ENCODE data around the gene TBL3. TPM values are rescaled to one million over a fixed set of nuclear protein-coding genes. Genes with fewer than 3 reads are reported as not detected.

TBL3 gene
- total RNA-seq, 1 donor from 2014 or later, result 30.8 TPM

- peaks cover 32% of the 10 kb centered on the region for H3K27me3 Mint-ChIP-seq
- DNase-seq (ENCODE audit: low spot score, unreplicated experiment), result no peak
- no peaks in the 10 kb centered on the region for H3K9me3 Mint-ChIP-seq (ENCODE audit: low read depth)
- H3K27ac Mint-ChIP-seq, result no peak overlapping the region
- peaks cover 2% of the 10 kb centered on the region for H3K4me1 Mint-ChIP-seq (ENCODE audit: low read depth)
- H3K4me3 Mint-ChIP-seq (ENCODE audit: low read depth), result peak overlapping the region; percentile 68
- TF ChIP-seq CTCF (IDR thresholded peaks at IDR 0.05; ENCODE audit: unreplicated experiment), result no peak
- H3K36me3 Mint-ChIP-seq (ENCODE audit: insufficient read depth), result peaks cover 2% of the 10 kb centered on the region
These were observed 18.7 kb downstream of the TBL3 start for GRCh38 chr16:1990351-1991134.

GRCh38 chr16:1991135-1991551 is 19.3 kb downstream of the TBL3 start:
- Mint-ChIP-seq H3K36me3 (ENCODE audit: insufficient read depth) (peaks cover 2% of the 10 kb centered on the region), H3K27me3 (peaks cover 32% of the 10 kb centered on the region), H3K4me3 (ENCODE audit: low read depth) (peak overlapping the region; percentile 14), H3K9me3 (ENCODE audit: low read depth) (no peaks in the 10 kb centered on the region), H3K4me1 (ENCODE audit: low read depth) (peaks cover 2% of the 10 kb centered on the region), H3K27ac (no peak overlapping the region)
- no peak for DNase-seq (ENCODE audit: low spot score, unreplicated experiment)
- no peak for TF ChIP-seq CTCF (IDR thresholded peaks at IDR 0.05; ENCODE audit: unreplicated experiment)

DNA sequence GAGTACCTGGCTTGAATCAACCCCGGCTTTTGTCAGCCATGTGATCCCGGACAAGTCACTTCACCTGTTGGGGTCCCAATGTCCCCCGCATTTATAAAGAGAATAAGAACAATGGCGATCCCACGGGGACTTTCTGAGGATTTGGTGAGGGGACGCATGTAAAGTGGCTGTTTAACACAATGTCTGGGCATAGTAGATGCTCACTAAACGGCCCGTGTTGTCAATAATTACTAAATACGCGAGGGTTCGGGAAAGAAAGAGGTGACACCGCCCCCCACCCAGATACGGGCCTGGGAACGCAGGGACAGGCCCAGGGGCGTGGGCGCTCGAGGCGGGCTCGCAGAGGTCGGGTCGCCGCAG is 19.7 kb downstream of the TBL3 start:
- H3K4me1 Mint-ChIP-seq (ENCODE audit: low read depth), result peaks cover 2% of the 10 kb centered on the region
- no peak for DNase-seq (ENCODE audit: low spot score, unreplicated experiment)
- H3K36me3 Mint-ChIP-seq (ENCODE audit: insufficient read depth), result peaks cover under 1% of the 10 kb centered on the region
- TF ChIP-seq CTCF (IDR thresholded peaks at IDR 0.05; ENCODE audit: unreplicated experiment), result no peak
- H3K27ac Mint-ChIP-seq, result no peak overlapping the region
- peaks cover 32% of the 10 kb centered on the region for H3K27me3 Mint-ChIP-seq
- H3K4me3 Mint-ChIP-seq (ENCODE audit: low read depth), result no peak overlapping the region
- no peaks in the 10 kb centered on the region for H3K9me3 Mint-ChIP-seq (ENCODE audit: low read depth)

- Mint-ChIP-seq H3K27ac (no peak overlapping the region), H3K27me3 (peaks cover 32% of the 10 kb centered on the region), H3K4me1 (ENCODE audit: low read depth) (peaks cover 2% of the 10 kb centered on the region), H3K4me3 (ENCODE audit: low read depth) (no peak overlapping the region), H3K36me3 (ENCODE audit: insufficient read depth) (no peaks in the 10 kb centered on the region), H3K9me3 (ENCODE audit: low read depth) (no peaks in the 10 kb centered on the region)
- DNase-seq (ENCODE audit: low spot score, unreplicated experiment), result peak; percentile 57
- TF ChIP-seq CTCF (IDR thresholded peaks at IDR 0.05; ENCODE audit: unreplicated experiment), result no peak
These were observed 20.3 kb downstream of the TBL3 start for GRCh38 chr16:1991948-1992703.

DNA sequence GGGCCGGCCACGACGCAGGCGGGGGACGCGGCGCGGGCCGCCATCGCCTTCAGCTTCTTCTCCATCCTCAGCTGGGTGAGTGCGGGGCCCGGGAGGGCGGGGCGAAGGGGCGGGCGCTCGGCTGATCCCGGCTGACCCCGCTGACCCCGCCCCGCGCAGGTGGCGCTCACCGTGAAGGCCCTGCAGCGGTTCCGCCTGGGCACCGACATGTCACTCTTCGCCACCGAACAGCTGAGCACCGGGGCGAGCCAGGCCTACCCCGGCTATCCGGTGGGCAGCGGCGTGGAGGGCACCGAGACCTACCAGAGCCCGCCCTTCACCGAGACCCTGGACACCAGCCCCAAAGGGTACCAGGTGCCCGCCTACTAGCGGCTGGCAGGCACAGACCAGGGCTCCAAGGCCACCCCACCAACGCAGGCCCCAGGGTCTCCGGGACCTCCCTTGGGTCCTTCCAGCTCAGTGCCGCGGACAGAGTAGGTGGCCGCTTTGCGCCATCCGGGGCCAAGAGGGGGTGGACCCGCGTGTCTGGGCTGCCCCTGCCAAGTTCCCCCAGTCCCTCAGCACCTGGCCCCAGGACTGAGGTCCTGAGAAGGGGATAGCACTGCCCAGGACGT is 21.0 kb downstream of the TBL3 start:
- TF ChIP-seq CTCF (IDR thresholded peaks at IDR 0.05; ENCODE audit: unreplicated experiment), result no peak
- no peak for DNase-seq (ENCODE audit: low spot score, unreplicated experiment)
- Mint-ChIP-seq H3K27me3 (peaks cover 32% of the 10 kb centered on the region), H3K36me3 (ENCODE audit: insufficient read depth) (peaks cover 2% of the 10 kb centered on the region), H3K27ac (no peak overlapping the region), H3K4me3 (ENCODE audit: low read depth) (no peak overlapping the region), H3K4me1 (ENCODE audit: low read depth) (peaks cover 2% of the 10 kb centered on the region), H3K9me3 (ENCODE audit: low read depth) (no peaks in the 10 kb centered on the region)

Measured in progenitor cell of endocrine pancreas (in vitro differentiated cells).